Mesenchymal stem cell (in vitro differentiated cells and primary cell): ENCODE results near the gene ODR4. TPM values are rescaled to one million over a fixed set of nuclear protein-coding genes. Genes with fewer than 3 reads are reported as not detected.

ENCODE experiments used
- DNase-seq: peaks from one replicate; pipeline ENCODE4 v3.0.0-alpha.2; 2013
- H2AFZ ChIP-seq: one replicate; pipeline ENCODE4 v1.6.1; 2013; ENCODE audit warnings: low read depth, mild to moderate bottlenecking, control low read depth, inconsistent platforms, low read length, moderate library complexity
- H2AK5ac ChIP-seq: 2 replicates; pipeline ENCODE4 v1.6.1; 2013; ENCODE audit warnings: low read length, moderate library complexity, mild to moderate bottlenecking, inconsistent platforms; ENCODE audit not compliant: severe bottlenecking
- H2BK120ac ChIP-seq: one replicate; pipeline ENCODE4 v1.6.1; 2013; ENCODE audit warnings: low read depth, mild to moderate bottlenecking, inconsistent platforms, low read length, moderate library complexity
- H2BK12ac ChIP-seq, 2 experiments: one replicate each; pipeline ENCODE4 v1.6.1; 2013; ENCODE audit warnings: inconsistent platforms in 2 of 2, low read length in 2 of 2, mild to moderate bottlenecking in 2 of 2, moderate library complexity in 2 of 2, control low read depth in 1 of 2
- H2BK15ac ChIP-seq: one replicate; pipeline ENCODE4 v1.6.1; 2013; ENCODE audit warnings: mild to moderate bottlenecking, low read depth, inconsistent platforms; ENCODE audit not compliant: poor library complexity, severe bottlenecking
- H2BK5ac ChIP-seq: 2 replicates; pipeline ENCODE4 v1.6.1; 2013; ENCODE audit warnings: low read depth, mild to moderate bottlenecking, low read length, control low read depth, inconsistent platforms; ENCODE audit not compliant: poor library complexity, severe bottlenecking
- H3K14ac ChIP-seq, 2 experiments: one replicate each; pipeline ENCODE4 v1.6.1; 2013; ENCODE audit warnings: inconsistent platforms in 2 of 2, low read length in 2 of 2, control low read depth in 1 of 2, mild to moderate bottlenecking in 1 of 2, moderate library complexity in 1 of 2
- H3K18ac ChIP-seq, 2 experiments: one replicate each; pipeline ENCODE4 v1.6.1; 2013; ENCODE audit warnings: inconsistent platforms in 2 of 2, low read length in 2 of 2, control low read depth in 1 of 2, low read depth in 1 of 2, mild to moderate bottlenecking in 1 of 2
- H3K23ac ChIP-seq, 2 experiments: one replicate each; pipeline ENCODE4 v1.6.1; 2013; ENCODE audit warnings: inconsistent platforms in 2 of 2, low read length in 2 of 2, mild to moderate bottlenecking in 2 of 2, moderate library complexity in 2 of 2, control low read depth in 1 of 2
- H3K27ac ChIP-seq: 2 replicates; pipeline ENCODE4 v1.5.1; 2013; ENCODE audit warnings: mild to moderate bottlenecking, moderate library complexity, low read length, control low read depth, inconsistent platforms; ENCODE audit not compliant: poor library complexity, severe bottlenecking
- H3K27me3 ChIP-seq, 2 experiments: 2 replicates each; pipeline versions ENCODE4 v1.6.1 to v1.7.0; 2013; ENCODE audit warnings: low read length in 2 of 2, mild to moderate bottlenecking in 2 of 2, moderate library complexity in 2 of 2, control low read depth in 1 of 2, inconsistent platforms in 1 of 2; ENCODE audit not compliant: control insufficient read depth in 1 of 2, insufficient read depth in 1 of 2
- H3K36me3 ChIP-seq, 2 experiments: 2 replicates each; pipeline versions ENCODE4 v1.6.1 to v1.7.0; 2013; ENCODE audit warnings: low read length in 2 of 2, control low read depth in 1 of 2, inconsistent platforms in 1 of 2, low read depth in 1 of 2, mild to moderate bottlenecking in 1 of 2; ENCODE audit not compliant: insufficient read depth in 2 of 2, control insufficient read depth in 1 of 2
- H3K4ac ChIP-seq, 2 experiments: one replicate each; pipeline ENCODE4 v1.6.1; 2013; ENCODE audit warnings: inconsistent platforms in 2 of 2, low read length in 2 of 2, mild to moderate bottlenecking in 2 of 2, moderate library complexity in 2 of 2, control low read depth in 1 of 2, low read depth in 1 of 2
- H3K4me1 ChIP-seq: 2 replicates; pipeline ENCODE4 v1.6.1; 2013; ENCODE audit warnings: low read depth, low read length, control low read depth; ENCODE audit not compliant: control insufficient read depth, insufficient read depth
- H3K4me2 ChIP-seq: 2 replicates; pipeline ENCODE4 v1.6.1; 2013; ENCODE audit warnings: low read length, mild to moderate bottlenecking, inconsistent platforms; ENCODE audit not compliant: poor library complexity, severe bottlenecking
- H3K4me3 ChIP-seq, 2 experiments: 2 replicates each; pipeline versions ENCODE4 v1.5.1 to v1.7.0; 2013; ENCODE audit warnings: low read length in 2 of 2, mild to moderate bottlenecking in 2 of 2, control low read depth in 1 of 2, low read depth in 1 of 2; ENCODE audit not compliant: insufficient read depth in 1 of 2
- H3K79me1 ChIP-seq: replicated peaks from 2 replicates; pipeline ENCODE4 v1.6.1; 2013; ENCODE audit warnings: mild to moderate bottlenecking, control low read depth, low read length, inconsistent platforms; ENCODE audit not compliant: poor library complexity, severe bottlenecking
- H3K9ac ChIP-seq: 2 replicates; pipeline ENCODE4 v1.7.0; 2013; ENCODE audit warnings: mild to moderate bottlenecking, low read length, moderate library complexity
- H3K9me3 ChIP-seq: 2 replicates; pipeline ENCODE4 v1.7.0; 2013; ENCODE audit warnings: mild to moderate bottlenecking, low read length; ENCODE audit not compliant: control insufficient read depth
- H4K8ac ChIP-seq: one replicate; pipeline ENCODE4 v1.6.1; 2013; ENCODE audit warnings: inconsistent platforms, mild to moderate bottlenecking, low read length, moderate library complexity
- H4K91ac ChIP-seq: one replicate; pipeline ENCODE4 v1.6.1; 2013; ENCODE audit warnings: mild to moderate bottlenecking, low read length, inconsistent platforms
- WGBS: methylation state at CpG from one replicate; pipeline ENCODE4 v1.1.7; 2013; ENCODE audit warnings: mixed read lengths; 5-methylcytosine and 5-hydroxymethylcytosine counted together
- polyA plus RNA-seq, 2 experiments: library from polyadenylated mRNA; stranded (reverse); fragments of 200-250 nt; gene quantifications; one replicate each; pipeline ENCODE4 v1.2.3, GENCODE V29; 2013

The ODR4 gene
- polyA plus RNA-seq (2013, experiment 1 of 2): 10.7 TPM
- 11.2 TPM for polyA plus RNA-seq (2013, experiment 2 of 2)

DNA sequence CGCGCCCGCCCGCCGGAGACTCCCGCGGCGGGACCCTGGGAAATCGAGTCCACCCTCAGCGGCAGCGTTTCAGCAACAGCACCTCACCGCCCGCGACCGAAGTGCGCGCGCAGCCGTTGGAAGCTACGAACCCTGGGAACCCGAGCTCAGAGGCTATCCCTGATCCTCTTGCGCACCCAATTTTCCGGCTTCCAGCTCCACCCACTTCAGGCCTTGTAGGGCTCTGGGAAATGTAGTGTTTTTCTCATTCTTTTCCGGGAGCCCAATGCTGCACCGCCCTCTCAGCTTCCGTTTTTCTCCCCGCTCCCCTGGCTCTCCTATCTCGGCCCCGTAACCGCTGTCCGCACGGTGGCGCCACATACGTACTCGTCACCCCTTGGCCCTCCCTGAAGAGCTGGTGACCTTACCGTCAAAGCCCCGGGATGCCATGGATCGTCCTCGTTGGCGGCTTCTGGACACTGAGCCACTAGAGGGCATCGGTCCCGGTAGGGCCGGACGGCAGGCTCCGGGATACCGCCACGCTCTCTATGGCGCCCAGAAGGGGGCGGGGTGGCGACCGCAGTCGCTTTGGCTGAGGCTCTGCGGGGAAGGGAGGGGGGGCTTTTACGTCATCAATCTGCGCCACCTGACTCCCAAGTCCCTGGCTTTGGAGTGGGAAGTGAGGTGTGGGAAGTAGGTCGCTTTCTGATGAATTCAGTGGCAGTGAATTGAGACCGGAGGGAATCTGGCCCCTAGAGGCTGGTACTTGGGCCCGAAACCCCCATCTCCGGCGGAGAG lies at the start of gene ODR4, which contains the start of gene TPR:
TSS of gene ODR4 (plus strand) at position 687 of the 777 bp plus-strand sequence. CDS start 3,948 bp downstream, outside the sequence.
TSS of gene TPR (minus strand) at position 102 of the 777 bp plus-strand sequence. CDS start 225 bp downstream, outside the sequence.
- Histone ChIP-seq H2BK12ac (no peak within 1 kb of the TSS), H3K36me3 (peaks cover 5 to 46% of the 10 kb centered on the region in 2 experiments), H2AFZ (peak within 1 kb of the TSS; percentile 68), H3K4me3 (peak within 1 kb of the TSS; percentile 80 to 100), H3K4ac (peak within 1 kb of the TSS in 1 of 2 experiments; percentile 79), H3K9ac (peak within 1 kb of the TSS; percentile 99), H2BK120ac (peak within 1 kb of the TSS; percentile 50), H3K27ac (peak within 1 kb of the TSS; percentile 90), H3K4me2 (peak within 1 kb of the TSS; percentile 81), H3K18ac (peak within 1 kb of the TSS; percentile 67 to 90), H2BK15ac (peak within 1 kb of the TSS; percentile 73), H3K9me3 (no peaks in the 10 kb centered on the region), H3K79me1 (peaks cover 4% of the 10 kb centered on the region), H2BK5ac (peak within 1 kb of the TSS; percentile 20), H3K4me1 (peaks cover 3% of the 10 kb centered on the region), H2AK5ac (no peak within 1 kb of the TSS), H4K8ac (peak within 1 kb of the TSS; percentile 92), H3K14ac (peak within 1 kb of the TSS in 1 of 2 experiments; percentile 19), H3K23ac (peak within 1 kb of the TSS in 1 of 2 experiments; percentile 16), H3K27me3 (no peaks in the 10 kb centered on the region), H4K91ac (peak within 1 kb of the TSS; percentile 92)
- WGBS: under 1% methylated on average over 60 of the region's 60 CpGs
- DNase-seq: peak; percentile 100

DNA sequence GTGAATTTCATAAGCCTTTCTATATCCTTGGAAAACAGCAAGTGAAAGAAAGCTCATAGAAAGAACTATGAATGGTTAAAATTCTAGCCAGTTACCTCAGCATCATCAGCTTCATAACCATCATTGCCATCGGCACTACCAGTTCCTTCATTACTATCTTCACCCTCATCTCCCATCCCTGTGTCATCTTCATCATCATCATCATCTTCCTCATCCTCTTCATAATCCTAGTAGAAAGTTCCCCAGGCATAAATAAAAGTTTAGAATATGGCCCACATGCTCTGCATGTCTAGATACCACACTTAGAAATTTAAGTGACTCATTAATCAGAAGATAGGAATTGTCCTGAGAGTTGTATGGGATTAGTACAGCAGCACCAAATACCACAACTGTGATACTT lies 49.6 kb upstream of the ODR4 start:
- no peak overlapping the region for H3K4me2 ChIP-seq
- H3K4me3 ChIP-seq: no peak overlapping the region
- H2BK120ac ChIP-seq: no peak overlapping the region
- H4K91ac ChIP-seq: no peak overlapping the region
- H3K9ac ChIP-seq: peak overlapping the region; percentile 57
- H3K4ac ChIP-seq: no peak overlapping the region
- H3K9me3 ChIP-seq: no peaks in the 10 kb centered on the region
- H3K79me1 ChIP-seq: peaks cover 7% of the 10 kb centered on the region
- H3K4me1 ChIP-seq: no peaks in the 10 kb centered on the region
- no peak overlapping the region for H3K14ac ChIP-seq
- 98% methylated on average over 1 of the region's 1 CpG for WGBS
- no peak overlapping the region for H3K23ac ChIP-seq
- no peaks in the 10 kb centered on the region for H3K27me3 ChIP-seq
- H2BK12ac ChIP-seq: no peak overlapping the region
- no peak overlapping the region for H2AK5ac ChIP-seq
- DNase-seq: no peak
- no peak overlapping the region for H2AFZ ChIP-seq
- H2BK5ac ChIP-seq: no peak overlapping the region
- peaks cover 6 to 92% of the 10 kb centered on the region in 2 experiments for H3K36me3 ChIP-seq
- no peak overlapping the region for H4K8ac ChIP-seq
- H3K18ac ChIP-seq: no peak overlapping the region
- no peak overlapping the region for H3K27ac ChIP-seq
- H2BK15ac ChIP-seq: no peak overlapping the region

DNA sequence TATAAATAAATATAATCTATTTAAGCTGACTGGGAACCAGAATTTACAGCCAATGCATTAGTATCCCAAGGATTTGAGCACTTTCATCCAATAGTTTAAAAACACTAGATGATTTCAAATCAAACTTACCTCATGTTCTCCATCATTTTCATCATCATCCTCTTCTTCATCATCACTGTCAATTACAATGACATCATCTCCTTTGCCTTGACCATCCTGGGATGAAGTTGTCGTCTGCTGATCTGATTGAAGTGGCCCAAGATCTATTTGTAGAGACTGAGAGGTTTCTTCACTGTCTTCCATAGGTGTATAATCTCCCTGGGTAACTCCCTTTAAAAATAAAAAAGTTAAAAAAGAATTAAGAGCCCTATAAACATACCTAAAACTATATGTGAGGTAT lies 48.3 kb upstream of the ODR4 start:
- no peak overlapping the region for H3K23ac ChIP-seq
- H3K4me2 ChIP-seq: no peak overlapping the region
- no peak overlapping the region for H3K14ac ChIP-seq
- no peak overlapping the region for H3K4me3 ChIP-seq
- H3K4me1 ChIP-seq: no peaks in the 10 kb centered on the region
- no peak overlapping the region for H3K27ac ChIP-seq
- H3K36me3 ChIP-seq: peaks cover 6 to 92% of the 10 kb centered on the region in 2 experiments
- H3K9ac ChIP-seq: no peak overlapping the region
- H2BK12ac ChIP-seq: no peak overlapping the region
- H3K79me1 ChIP-seq: peaks cover 4% of the 10 kb centered on the region
- no peak overlapping the region for H3K4ac ChIP-seq
- H2BK15ac ChIP-seq: no peak overlapping the region
- no peaks in the 10 kb centered on the region for H3K27me3 ChIP-seq
- no peak overlapping the region for H2BK5ac ChIP-seq
- no peak overlapping the region for H2BK120ac ChIP-seq
- no peak overlapping the region for H2AK5ac ChIP-seq
- no peak for DNase-seq
- H4K8ac ChIP-seq: no peak overlapping the region
- no peaks in the 10 kb centered on the region for H3K9me3 ChIP-seq
- no peak overlapping the region for H4K91ac ChIP-seq
- H2AFZ ChIP-seq: no peak overlapping the region
- no peak overlapping the region for H3K18ac ChIP-seq
- 100% methylated on average over 1 of the region's 1 CpG for WGBS

DNA sequence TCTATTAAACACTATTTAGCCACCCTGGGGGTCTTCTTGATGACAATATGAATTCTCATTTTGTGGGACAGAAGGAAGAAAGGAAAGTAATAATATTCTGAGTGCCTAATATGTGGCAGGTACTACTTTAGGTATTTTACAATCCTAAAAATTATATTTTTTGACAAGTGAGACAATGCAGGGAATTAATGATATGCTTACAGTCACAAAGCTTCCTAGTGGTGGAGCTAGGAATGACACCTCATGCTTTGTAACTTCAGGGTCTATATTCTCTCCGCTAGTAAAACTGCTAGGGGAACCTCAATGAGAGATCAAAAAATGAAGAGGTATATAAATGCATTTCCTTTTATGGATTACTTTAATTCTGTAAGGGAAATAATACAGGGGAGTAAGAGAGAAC lies 44.9 kb upstream of the ODR4 start:
- Histone ChIP-seq H4K91ac (no peak overlapping the region), H2AK5ac (no peak overlapping the region), H3K27ac (no peak overlapping the region), H2BK12ac (no peak overlapping the region), H3K36me3 (peaks cover 3 to 96% of the 10 kb centered on the region in 2 experiments), H3K4me1 (no peaks in the 10 kb centered on the region), H3K18ac (no peak overlapping the region), H3K9me3 (no peaks in the 10 kb centered on the region), H3K4me3 (no peak overlapping the region), H3K4ac (no peak overlapping the region), H3K14ac (no peak overlapping the region), H3K23ac (no peak overlapping the region), H3K9ac (no peak overlapping the region), H3K79me1 (peaks cover 4% of the 10 kb centered on the region), H3K4me2 (no peak overlapping the region), H3K27me3 (no peaks in the 10 kb centered on the region), H2BK15ac (no peak overlapping the region), H2BK120ac (no peak overlapping the region), H2BK5ac (no peak overlapping the region), H2AFZ (no peak overlapping the region), H4K8ac (no peak overlapping the region)
- WGBS: no CpG with 5 or more reads among the region's 1 CpG
- peak; percentile 12 for DNase-seq
